CD14-positive monocyte (primary cell): ENCODE results near the gene TBC1D22A. TPM values are rescaled to one million over a fixed set of nuclear protein-coding genes. Genes with fewer than 3 reads are reported as not detected.

ENCODE experiments used
- DNase-seq, 3 donors: peaks; one replicate each; pipeline ENCODE4 v3.0.0-alpha.2; 2011 to 2022
- H2AFZ ChIP-seq: 2 replicates; pipeline ENCODE4 v1.6.0; 2012; ENCODE audit warnings: mild to moderate bottlenecking, low read depth, low read length, inconsistent platforms; ENCODE audit not compliant: insufficient read depth, poor library complexity, severe bottlenecking
- H3K27ac ChIP-seq, 2 donors: 1 replicate in 1 of 2; 2 replicates in 1 of 2; pipeline ENCODE4 v1.5.1; 2012 to 2013; ENCODE audit warnings: low read length in 2 of 2, control low read depth in 1 of 2, inconsistent platforms in 1 of 2, low read depth in 1 of 2, mild to moderate bottlenecking in 1 of 2
- H3K27me3 ChIP-seq, 2 donors: one replicate each; pipeline versions ENCODE4 v1.6.0 to v1.6.1; 2011 to 2013; ENCODE audit warnings: low read length in 2 of 2; ENCODE audit not compliant: control insufficient read depth in 2 of 2, insufficient read depth in 2 of 2
- H3K36me3 ChIP-seq, 2 donors: replicated peaks in 1 of 2; 1 replicate in 1 of 2; 2 replicates in 1 of 2; pipeline versions ENCODE4 v1.5.1 to v1.6.1; 2012 to 2013; ENCODE audit warnings: low read length in 2 of 2, control low read depth in 1 of 2, inconsistent platforms in 1 of 2, mild to moderate bottlenecking in 1 of 2; ENCODE audit not compliant: insufficient read depth in 2 of 2, control insufficient read depth in 1 of 2
- H3K4me1 ChIP-seq, 2 donors: 1 replicate in 1 of 2; 2 replicates in 1 of 2; pipeline versions ENCODE4 v1.5.1 to v1.6.1; 2012 to 2013; ENCODE audit warnings: low read length in 2 of 2, control low read depth in 1 of 2, inconsistent platforms in 1 of 2, mild to moderate bottlenecking in 1 of 2, moderate library complexity in 1 of 2; ENCODE audit not compliant: insufficient read depth in 2 of 2, control insufficient read depth in 1 of 2
- H3K4me2 ChIP-seq: replicated peaks from 2 replicates; pipeline ENCODE3; 2012; ENCODE audit warnings: low read length, moderate library complexity, mild to moderate bottlenecking; ENCODE audit not compliant: poor library complexity, severe bottlenecking; ENCODE audit errors: extremely low read depth
- H3K4me3 ChIP-seq, 3 experiments: fragments of 200-600 bp in 1 of 3; sonication (generic) in 1 of 3; replicated peaks in 1 of 3; 1 replicate in 2 of 3; 2 replicates in 1 of 3; pipeline ENCODE4 v1.5.1; 2011 to 2013; ENCODE audit warnings: low read length in 3 of 3, mild to moderate bottlenecking in 3 of 3, control low read depth in 2 of 3, low read depth in 2 of 3, inconsistent platforms in 1 of 3, moderate library complexity in 1 of 3
- H3K79me2 ChIP-seq: 2 replicates; pipeline ENCODE4 v1.6.0; 2012; ENCODE audit warnings: mild to moderate bottlenecking, control low read depth, inconsistent platforms, low read length, moderate library complexity; ENCODE audit not compliant: insufficient read depth
- H3K9ac ChIP-seq: 2 replicates; pipeline ENCODE4 v1.6.0; 2017; ENCODE audit warnings: low read length, mild to moderate bottlenecking; ENCODE audit not compliant: insufficient read depth, poor library complexity, severe bottlenecking
- H3K9me3 ChIP-seq, 2 donors: replicated peaks in 1 of 2; 1 replicate in 1 of 2; 2 replicates in 1 of 2; pipeline versions ENCODE4 v1.5.1 to v1.6.1; 2012 to 2013; ENCODE audit warnings: low read length in 2 of 2, control low read depth in 1 of 2; ENCODE audit not compliant: control insufficient read depth in 1 of 2, insufficient read depth in 1 of 2
- H4K20me1 ChIP-seq: 2 replicates; pipeline ENCODE4 v1.6.0; 2012; ENCODE audit warnings: mild to moderate bottlenecking, low read length, control low read depth, moderate library complexity; ENCODE audit not compliant: insufficient read depth
- H3K27ac Mint-ChIP-seq, 7 donors: one replicate each; pipeline ENCODE4 v1.8.0; 2020; ENCODE audit warnings: mild to moderate bottlenecking in 7 of 7, mixed read lengths in 7 of 7, moderate library complexity in 6 of 7, inconsistent platforms in 2 of 7
- H3K27me3 Mint-ChIP-seq, 3 donors: one replicate each; pipeline ENCODE4 v1.8.0; 2021 to 2022; ENCODE audit warnings: low read depth in 3 of 3, mild to moderate bottlenecking in 3 of 3, mixed read lengths in 3 of 3, moderate library complexity in 3 of 3, inconsistent platforms in 1 of 3
- H3K36me3 Mint-ChIP-seq, 2 donors: one replicate each; pipeline ENCODE4 v1.8.0; 2020; ENCODE audit warnings: mixed read lengths in 2 of 2, inconsistent platforms in 1 of 2, mild to moderate bottlenecking in 1 of 2
- H3K4me1 Mint-ChIP-seq: one replicate; pipeline ENCODE4 v1.8.0; 2020; ENCODE audit warnings: mild to moderate bottlenecking, mixed read lengths
- H3K4me3 Mint-ChIP-seq, 2 donors: one replicate each; pipeline ENCODE4 v1.8.0; 2020; ENCODE audit warnings: mild to moderate bottlenecking in 2 of 2, mixed read lengths in 2 of 2, moderate library complexity in 1 of 2
- H3K9me3 Mint-ChIP-seq, 7 donors: one replicate each; pipeline ENCODE4 v1.8.0; 2020 to 2022; ENCODE audit warnings: mixed read lengths in 7 of 7, mild to moderate bottlenecking in 6 of 7, moderate library complexity in 6 of 7, inconsistent platforms in 2 of 7
- WGBS: methylation state at CpG from one replicate; pipeline ENCODE4 v1.1.5; 2013; ENCODE audit warnings: missing lambda C conversion rate; ENCODE audit not compliant: insufficient coverage; 5-methylcytosine and 5-hydroxymethylcytosine counted together
- intact Hi-C, 2 donors: fragments of 100-400 bp; cut with micrococcal nuclease; formaldehyde crosslinking; loops; one replicate each; pipeline versions ENCODE4 v1.15.0 to v1.15.1; 2023
- polyA plus RNA-seq, 3 donors: library from polyadenylated mRNA; depleted of rRNA in 1 of 3; unstranded in 2 of 3; stranded (reverse) in 1 of 3; fragments of 300-500 nt in 2 of 3; fragments of >200 nt in 1 of 3; fragmentation: Illumina TruSeq in 2 of 3; gene quantifications; 1 replicate in 2 of 3; 2 replicates in 1 of 3; pipeline ENCODE4 v1.2.3, GENCODE V29; 2012 to 2021
- TF ChIP-seq, protein P1 (sequence below): fragments of 200-600 bp; IDR thresholded peaks from one replicate; pipeline ENCODE4 v1.8.0; 2022; ENCODE audit warnings: antibody characterized with exemption, mild to moderate bottlenecking

Gene TBC1D22A
- polyA plus RNA-seq, 3 donors = 25.9 to 36.2 (median 29.5) TPM

DNA sequence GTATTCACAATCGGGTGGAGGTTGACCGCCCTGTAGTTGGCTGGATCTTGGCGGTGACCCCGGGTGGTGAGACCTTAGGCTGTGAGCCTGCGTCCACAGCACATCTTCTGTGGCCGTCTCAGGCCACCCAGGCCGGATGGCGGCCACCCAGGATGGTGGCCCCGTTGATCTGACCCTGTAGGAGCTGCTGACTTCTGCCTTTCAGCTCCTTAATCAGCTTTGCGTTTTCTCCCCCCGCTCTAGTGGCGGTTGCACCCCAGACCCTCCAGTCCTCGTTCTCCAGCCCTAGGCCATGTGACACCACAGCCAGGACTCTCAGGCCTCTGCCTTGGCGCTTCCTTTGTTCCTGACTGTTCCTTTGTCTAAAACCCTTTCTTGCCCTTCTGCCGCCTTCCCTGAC, 244.0 kb downstream of the TBC1D22A start:
- WGBS = 92% methylated on average over 13 of the region's 15 CpGs

DNA sequence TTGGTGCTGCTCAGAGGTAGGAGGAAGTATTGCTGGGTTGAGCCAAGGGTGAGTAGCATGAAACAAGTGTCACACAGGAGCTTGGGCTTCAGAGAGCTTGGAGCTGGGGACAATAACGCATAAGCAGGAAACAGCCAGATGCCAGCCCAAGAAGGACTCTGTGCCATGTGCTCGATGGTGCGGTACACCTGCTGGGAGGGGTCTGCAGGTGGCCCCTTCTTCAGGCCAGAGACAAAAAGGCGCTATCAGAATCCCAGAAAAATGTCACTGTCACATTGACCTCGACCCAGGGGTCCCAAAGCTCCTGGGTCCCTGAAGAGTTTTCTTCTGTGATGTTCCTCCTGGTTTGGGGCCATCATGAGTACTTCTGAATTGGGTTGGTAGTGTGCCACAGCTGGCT, 244.4 kb downstream of the TBC1D22A start:
- no peak overlapping the region for H2AFZ ChIP-seq
- peaks cover 37 to 87% of the 10 kb centered on the region in 2 donors for H3K36me3 ChIP-seq
- H4K20me1 ChIP-seq = peaks cover 87% of the 10 kb centered on the region
- H3K4me2 ChIP-seq = no peak overlapping the region
- H3K27me3 Mint-ChIP-seq = peaks cover 0 to 2% (median 0%) of the 10 kb centered on the region in 3 donors
- no peak overlapping the region for H3K4me3 ChIP-seq
- H3K9ac ChIP-seq = no peak overlapping the region
- H3K79me2 ChIP-seq = no peaks in the 10 kb centered on the region
- WGBS = 98% methylated on average over 5 of the region's 5 CpGs
- no peaks in the 10 kb centered on the region for H3K4me1 Mint-ChIP-seq
- H3K4me3 Mint-ChIP-seq = no peak overlapping the region
- no peak overlapping the region for H3K27ac ChIP-seq
- no peak for DNase-seq
- H3K4me1 ChIP-seq = no peaks in the 10 kb centered on the region
- no peaks in the 10 kb centered on the region for H3K9me3 ChIP-seq
- intact Hi-C loops = no loop called here
- H3K27ac Mint-ChIP-seq = peak overlapping the region in 2 of 7 donors; percentile 31 to 59
- no peaks in the 10 kb centered on the region for H3K9me3 Mint-ChIP-seq
- no peaks in the 10 kb centered on the region for H3K27me3 ChIP-seq
- H3K36me3 Mint-ChIP-seq = peaks cover 13 to 22% of the 10 kb centered on the region in 2 donors
- TF ChIP-seq, protein P1, sequence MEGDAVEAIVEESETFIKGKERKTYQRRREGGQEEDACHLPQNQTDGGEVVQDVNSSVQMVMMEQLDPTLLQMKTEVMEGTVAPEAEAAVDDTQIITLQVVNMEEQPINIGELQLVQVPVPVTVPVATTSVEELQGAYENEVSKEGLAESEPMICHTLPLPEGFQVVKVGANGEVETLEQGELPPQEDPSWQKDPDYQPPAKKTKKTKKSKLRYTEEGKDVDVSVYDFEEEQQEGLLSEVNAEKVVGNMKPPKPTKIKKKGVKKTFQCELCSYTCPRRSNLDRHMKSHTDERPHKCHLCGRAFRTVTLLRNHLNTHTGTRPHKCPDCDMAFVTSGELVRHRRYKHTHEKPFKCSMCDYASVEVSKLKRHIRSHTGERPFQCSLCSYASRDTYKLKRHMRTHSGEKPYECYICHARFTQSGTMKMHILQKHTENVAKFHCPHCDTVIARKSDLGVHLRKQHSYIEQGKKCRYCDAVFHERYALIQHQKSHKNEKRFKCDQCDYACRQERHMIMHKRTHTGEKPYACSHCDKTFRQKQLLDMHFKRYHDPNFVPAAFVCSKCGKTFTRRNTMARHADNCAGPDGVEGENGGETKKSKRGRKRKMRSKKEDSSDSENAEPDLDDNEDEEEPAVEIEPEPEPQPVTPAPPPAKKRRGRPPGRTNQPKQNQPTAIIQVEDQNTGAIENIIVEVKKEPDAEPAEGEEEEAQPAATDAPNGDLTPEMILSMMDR = no peak

More for the DNA sequence above, 244.0 kb downstream of the TBC1D22A start:
- Histone ChIP-seq H3K27me3 (no peaks in the 10 kb centered on the region), H4K20me1 (peaks cover 84% of the 10 kb centered on the region), H3K4me1 (no peaks in the 10 kb centered on the region), H3K9ac (no peak overlapping the region), H3K4me2 (no peak overlapping the region), H3K79me2 (no peaks in the 10 kb centered on the region), H2AFZ (no peak overlapping the region), H3K36me3 (peaks cover 37 to 87% of the 10 kb centered on the region in 2 donors), H3K9me3 (no peaks in the 10 kb centered on the region), H3K4me3 (no peak overlapping the region), H3K27ac (no peak overlapping the region)
- Mint-ChIP-seq H3K27me3 (peaks cover 0 to 2% (median 0%) of the 10 kb centered on the region in 3 donors), H3K36me3 (peaks cover 10 to 23% of the 10 kb centered on the region in 2 donors), H3K27ac (peak overlapping the region in 1 of 7 donors; percentile 59), H3K9me3 (no peaks in the 10 kb centered on the region), H3K4me1 (no peaks in the 10 kb centered on the region), H3K4me3 (no peak overlapping the region)
- TF ChIP-seq, protein P1 = no peak
- intact Hi-C loops = no loop called here
- no peak for DNase-seq
